Activated CD4-positive, alpha-beta T cell treated with anti-CD3 and anti-CD28 coated beads for 36 hours (primary cell): ENCODE data around the gene TTC16. TPM values are rescaled to one million over a fixed set of nuclear protein-coding genes. Genes with fewer than 3 reads are reported as not detected.

ENCODE experiments used
- ATAC-seq: fragments of 200-7000 bp; cut with Tn5 transposase; one replicate; pipeline ENCODE4 v1.10.0; 2021; ENCODE audit warnings: mild to moderate bottlenecking, moderate library complexity
- CTCF ChIA-PET: fragments of 350-600 bp; sonication (Branson Sonifier 250); formaldehyde crosslinking; loops from one replicate; lab custom pipeline; 2021; ENCODE audit warnings: antibody characterized with exemption; lab: Charles Lee
- POLR2A ChIA-PET: fragments of 350-600 bp; sonication (Branson Sonifier 250); formaldehyde crosslinking; loops from one replicate; lab custom pipeline; 2021; ENCODE audit warnings: antibody characterized with exemption, inconsistent platforms; lab: Charles Lee
- DNase-seq: peaks from one replicate; pipeline ENCODE4 v3.0.0-alpha.2; 2020
- H3K27ac Mint-ChIP-seq: one replicate; pipeline ENCODE4 v1.8.0; 2021; ENCODE audit warnings: mixed read lengths
- H3K27me3 Mint-ChIP-seq: one replicate; pipeline ENCODE4 v1.8.0; 2021; ENCODE audit warnings: mixed read lengths
- H3K36me3 Mint-ChIP-seq: one replicate; pipeline ENCODE4 v1.8.0; 2021; ENCODE audit warnings: low read depth, mixed read lengths
- H3K4me1 Mint-ChIP-seq: one replicate; pipeline ENCODE4 v1.8.0; 2021; ENCODE audit warnings: mixed read lengths
- H3K4me3 Mint-ChIP-seq: one replicate; pipeline ENCODE4 v1.8.0; 2021; ENCODE audit warnings: mild to moderate bottlenecking, moderate library complexity, mixed read lengths
- H3K9me3 Mint-ChIP-seq: one replicate; pipeline ENCODE4 v1.8.0; 2021; ENCODE audit warnings: low read depth, mixed read lengths
- intact Hi-C, 2 experiments: fragments of 100-400 bp; cut with DNase I in 1 of 2; cut with micrococcal nuclease in 1 of 2; formaldehyde crosslinking; loops; one replicate each; pipeline versions ENCODE4 v1.14.2 to v1.15.1; 2022 to 2024; cut with DNase I, micrococcal nuclease
- total RNA-seq, 2 experiments: library from RNA; stranded (reverse); gene quantifications; one replicate each; pipeline ENCODE4 v1.2.3, GENCODE V29; 2021

Gene TTC16
- total RNA-seq, 2 experiments from 2014 or later, result 0.16 to 0.30 TPM

DNA sequence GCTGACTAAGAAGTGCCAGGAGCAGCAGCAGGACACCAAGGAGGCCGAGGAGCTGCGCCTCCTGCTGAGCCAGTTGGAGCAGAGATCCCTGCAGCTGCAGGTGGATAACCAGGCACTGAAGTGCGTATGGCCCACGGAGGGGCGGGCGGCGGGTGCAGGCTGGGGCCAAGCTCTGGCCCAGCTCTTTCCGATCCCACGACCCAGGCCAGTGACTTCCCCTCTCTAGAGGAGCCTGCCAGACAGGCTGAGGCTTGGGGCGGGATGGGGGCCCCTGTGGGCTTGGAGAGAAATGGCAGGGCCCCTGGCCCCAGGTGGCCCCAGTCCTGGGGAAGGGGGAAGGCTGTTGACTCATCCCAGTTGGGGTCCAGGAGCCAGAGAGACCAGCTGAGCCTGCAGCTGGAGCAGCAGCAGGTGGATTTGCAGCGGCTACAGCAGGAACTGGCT, 4.0 kb upstream of the TTC16 start:
- no peaks in the 10 kb centered on the region for H3K9me3 Mint-ChIP-seq
- H3K27ac Mint-ChIP-seq, result no peak overlapping the region
- intact Hi-C loops, result no loop called here
- no peaks in the 10 kb centered on the region for H3K27me3 Mint-ChIP-seq
- H3K4me3 Mint-ChIP-seq, result no peak overlapping the region
- ChIA-PET CTCF (interaction anchor here (0.8 kb wide), 1 partner anchor 21 kb away, joined by 4 read pairs; no protein-coding TSS in a partner anchor), POLR2A (interaction anchor here (0.6 to 0.7 kb wide), 2 partner anchors 146 to 1973 kb away, joined by 3 to 6 read pairs; no protein-coding TSS in a partner anchor)
- no peak for DNase-seq
- ATAC-seq, result no peak
- H3K4me1 Mint-ChIP-seq, result peaks cover 22% of the 10 kb centered on the region
- H3K36me3 Mint-ChIP-seq, result peaks cover 5% of the 10 kb centered on the region

DNA sequence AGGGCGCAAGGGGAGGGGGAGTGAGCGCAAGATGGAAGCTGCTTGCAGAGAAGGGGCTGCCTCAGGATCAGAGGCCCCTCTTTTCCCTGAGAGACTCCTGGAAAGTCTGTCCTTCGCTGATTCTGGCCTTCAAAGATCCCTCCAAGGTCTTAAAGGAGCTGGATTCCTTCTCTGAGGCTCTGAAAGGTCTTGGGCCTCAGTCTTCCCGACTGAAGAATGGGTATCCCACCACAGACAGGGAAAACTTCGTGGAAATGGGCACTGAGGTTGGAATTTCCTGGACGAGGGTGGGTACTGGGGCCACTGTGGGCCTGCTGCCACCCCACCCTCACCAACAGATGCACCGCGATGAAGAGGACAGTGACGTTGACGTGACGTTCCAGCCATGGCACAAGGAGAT, 3.5 kb upstream of the TTC16 start:
- intact Hi-C loops, result no loop called here
- DNase-seq, result no peak
- no peak overlapping the region for H3K4me3 Mint-ChIP-seq
- H3K27me3 Mint-ChIP-seq, result no peaks in the 10 kb centered on the region
- H3K4me1 Mint-ChIP-seq, result peaks cover 22% of the 10 kb centered on the region
- ATAC-seq, result no peak
- no peaks in the 10 kb centered on the region for H3K9me3 Mint-ChIP-seq
- ChIA-PET POLR2A (interaction anchor here (0.6 kb wide), 1 partner anchor 1973 kb away, joined by 6 read pairs; no protein-coding TSS in a partner anchor), CTCF (interaction anchor here (0.8 to 1.6 kb wide), 2 partner anchors 8 to 21 kb away, joined by 4 read pairs; no protein-coding TSS in a partner anchor)
- H3K27ac Mint-ChIP-seq, result no peak overlapping the region
- peaks cover 5% of the 10 kb centered on the region for H3K36me3 Mint-ChIP-seq

DNA sequence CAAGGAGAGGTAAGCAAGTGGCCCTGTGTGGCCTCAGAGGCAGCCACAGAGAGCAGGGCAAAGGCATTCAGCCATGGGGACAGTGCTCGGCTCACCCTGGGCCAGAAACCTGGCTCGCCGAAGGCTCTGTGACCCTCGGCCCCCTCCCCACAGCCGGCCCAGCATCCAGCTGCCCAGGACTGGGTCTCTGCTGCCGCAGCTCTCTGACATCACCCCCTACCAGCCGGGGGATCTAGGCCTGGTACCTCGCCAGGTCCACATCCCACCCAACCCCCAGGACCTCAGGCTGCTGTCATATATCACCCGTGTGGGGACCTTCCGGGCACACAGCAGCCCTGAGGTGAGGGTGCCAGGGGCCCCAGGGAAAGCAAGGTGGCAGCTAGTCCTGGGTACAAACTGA, 3.0 kb upstream of the TTC16 start:
- DNase-seq, result no peak
- no peak overlapping the region for H3K4me3 Mint-ChIP-seq
- H3K27me3 Mint-ChIP-seq, result no peaks in the 10 kb centered on the region
- intact Hi-C loops, result no loop called here
- CTCF ChIA-PET, result interaction anchor here (0.7 to 1.6 kb wide), 2 partner anchors 8 to 176 kb away, joined by 4 read pairs; no protein-coding TSS in a partner anchor
- H3K9me3 Mint-ChIP-seq, result no peaks in the 10 kb centered on the region
- ATAC-seq, result no peak
- POLR2A ChIA-PET, result no interaction called here
- no peak overlapping the region for H3K27ac Mint-ChIP-seq
- H3K4me1 Mint-ChIP-seq, result peaks cover 17% of the 10 kb centered on the region
- H3K36me3 Mint-ChIP-seq, result peaks cover 5% of the 10 kb centered on the region

DNA sequence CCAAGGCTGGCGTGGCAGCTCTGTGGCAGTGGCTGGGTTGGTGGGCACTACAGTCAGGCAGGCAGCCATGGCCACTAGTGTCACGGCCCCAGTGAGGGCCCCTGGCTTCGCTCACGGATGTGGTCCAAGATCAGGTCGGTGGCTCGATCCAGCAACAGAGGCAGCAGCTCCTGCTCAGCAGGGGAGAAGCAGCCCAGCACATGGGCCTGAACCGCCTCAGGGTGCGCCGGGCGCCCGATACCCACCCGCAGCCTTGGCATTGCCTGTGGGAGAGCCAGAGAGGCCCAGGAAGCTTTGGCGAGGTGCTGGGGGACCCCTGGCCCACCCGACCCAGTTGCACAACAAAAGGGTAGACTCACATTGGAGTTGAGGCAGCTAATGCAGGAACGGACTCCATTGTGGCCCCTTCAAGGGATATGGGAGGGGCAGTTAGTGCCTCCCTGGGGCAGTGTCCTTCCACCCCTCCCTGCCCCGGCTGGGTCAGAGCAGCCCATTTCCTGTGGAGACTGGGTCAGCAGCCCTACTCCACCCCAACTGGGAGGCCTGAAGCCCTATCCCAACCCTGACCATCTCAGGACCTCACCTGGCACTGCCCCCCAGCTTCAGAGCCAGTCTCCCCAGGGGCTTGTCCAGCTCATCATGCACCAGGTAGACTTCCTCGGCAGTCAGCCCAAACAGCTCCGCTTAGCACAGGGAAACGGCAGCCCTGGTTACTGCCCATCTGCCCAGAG, 1.7 kb upstream of the TTC16 start:
- Mint-ChIP-seq H3K27me3 (no peaks in the 10 kb centered on the region), H3K9me3 (no peaks in the 10 kb centered on the region), H3K36me3 (peaks cover 3% of the 10 kb centered on the region), H3K4me1 (peaks cover 17% of the 10 kb centered on the region), H3K4me3 (peak overlapping the region; percentile 92), H3K27ac (peak overlapping the region; percentile 25)
- CTCF ChIA-PET, result interaction anchor here (1.1 to 1.6 kb wide), 3 partner anchors 10 to 207 kb away, joined by 4 read pairs; no protein-coding TSS in a partner anchor
- no peak for ATAC-seq
- DNase-seq, result no peak
- intact Hi-C loops, result no loop called here
- POLR2A ChIA-PET, result interaction anchor here (1.3 kb wide), 1 partner anchor 262 kb away, joined by 3 read pairs; the partner anchor contains the start of gene LRSAM1

DNA sequence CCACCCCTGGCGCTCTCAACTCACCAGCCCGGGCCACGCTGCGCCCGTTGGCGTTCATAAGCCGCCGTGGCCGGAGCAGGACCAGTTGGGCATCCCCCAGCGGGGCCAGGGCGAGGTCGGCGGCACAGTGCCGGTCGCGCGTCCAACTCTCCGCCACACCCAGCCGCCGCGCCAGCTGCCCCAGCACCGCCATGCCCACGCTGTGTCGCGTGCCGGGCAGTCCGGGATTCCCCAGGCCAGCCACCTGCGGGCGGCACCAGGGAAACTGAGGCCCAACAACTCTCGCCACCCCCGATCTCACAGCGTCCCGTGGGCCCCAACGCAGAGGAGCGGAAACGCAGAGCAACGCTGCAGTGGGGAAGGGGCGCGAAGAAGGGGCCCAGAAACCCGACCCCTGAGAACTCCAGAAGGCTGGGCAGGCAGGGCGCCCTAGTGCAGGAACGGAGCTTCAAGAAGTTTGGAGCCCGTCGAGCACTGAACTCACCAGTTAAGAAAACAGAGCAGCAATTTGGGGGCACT, 869 bp upstream of the TTC16 start:
- no peaks in the 10 kb centered on the region for H3K27me3 Mint-ChIP-seq
- DNase-seq (peak; percentile 36), ATAC-seq (peak; percentile 13)
- H3K9me3 Mint-ChIP-seq, result no peaks in the 10 kb centered on the region
- peak overlapping the region; percentile 97 for H3K27ac Mint-ChIP-seq
- H3K36me3 Mint-ChIP-seq, result peaks cover 3% of the 10 kb centered on the region
- peaks cover 22% of the 10 kb centered on the region for H3K4me1 Mint-ChIP-seq
- H3K4me3 Mint-ChIP-seq, result peak overlapping the region; percentile 92
- ChIA-PET CTCF (interaction anchor here (1.1 to 2.6 kb wide), 4 partner anchors 20 to 206 kb away, joined by 3 to 14 read pairs (median 4); partner anchors contain the start of gene TOR2A), POLR2A (interaction anchor here (1.2 to 1.3 kb wide), 2 partner anchors 20 to 263 kb away, joined by 3 to 6 read pairs; partner anchors contain the start of genes LRSAM1 and TOR2A)
- intact Hi-C loops, result loop anchor here (1.0 to 5.0 kb wide), 15 partner anchors 16 to 798 kb away; partner anchors contain the start of genes TOR2A (in 2 of the 2), COQ4 (in 1 of the 2), FPGS (in 1 of the 2) and LRSAM1 (in 1 of the 2)

DNA sequence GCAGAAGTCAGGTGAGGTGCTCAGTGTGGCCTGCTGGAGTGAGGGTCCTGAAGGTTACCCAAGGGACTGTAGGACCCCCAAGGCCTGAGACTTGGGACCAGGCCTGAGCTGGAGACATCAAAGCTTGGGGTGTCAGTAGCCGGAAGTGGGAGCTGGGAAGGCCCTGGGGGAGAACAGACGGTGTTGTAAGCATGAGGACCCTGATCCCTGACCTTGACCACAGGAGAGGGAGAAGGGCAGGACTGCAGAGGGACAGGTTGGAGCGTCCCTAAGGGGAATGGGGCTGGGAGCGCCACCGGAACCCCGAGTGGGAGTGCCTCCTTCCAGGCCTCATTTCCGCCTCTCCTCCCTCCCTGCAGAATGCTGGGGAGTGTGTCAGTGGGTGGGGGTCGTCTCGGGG, 533 bp downstream of the TTC16 start:
- intact Hi-C loops, result loop anchor here (5.0 kb wide), 3 partner anchors 214 to 799 kb away; partner anchors contain the start of genes COQ4 (in 1 of the 2) and TRUB2 (in 1 of the 2)
- peak overlapping the region; percentile 92 for H3K4me3 Mint-ChIP-seq
- H3K27ac Mint-ChIP-seq, result peak overlapping the region; percentile 97
- peaks cover 3% of the 10 kb centered on the region for H3K36me3 Mint-ChIP-seq
- no peaks in the 10 kb centered on the region for H3K9me3 Mint-ChIP-seq
- ATAC-seq (no peak), DNase-seq (no peak)
- peaks cover 23% of the 10 kb centered on the region for H3K4me1 Mint-ChIP-seq
- ChIA-PET POLR2A (interaction anchor here (1.0 to 1.2 kb wide), 2 partner anchors 19 to 77 kb away, joined by 3 to 6 read pairs; partner anchors contain the start of gene TOR2A), CTCF (interaction anchor here (0.7 to 2.6 kb wide), 4 partner anchors 19 to 203 kb away, joined by 3 to 14 read pairs (median 4); partner anchors contain the start of genes CDK9, ENG and TOR2A)
- H3K27me3 Mint-ChIP-seq, result no peaks in the 10 kb centered on the region

DNA sequence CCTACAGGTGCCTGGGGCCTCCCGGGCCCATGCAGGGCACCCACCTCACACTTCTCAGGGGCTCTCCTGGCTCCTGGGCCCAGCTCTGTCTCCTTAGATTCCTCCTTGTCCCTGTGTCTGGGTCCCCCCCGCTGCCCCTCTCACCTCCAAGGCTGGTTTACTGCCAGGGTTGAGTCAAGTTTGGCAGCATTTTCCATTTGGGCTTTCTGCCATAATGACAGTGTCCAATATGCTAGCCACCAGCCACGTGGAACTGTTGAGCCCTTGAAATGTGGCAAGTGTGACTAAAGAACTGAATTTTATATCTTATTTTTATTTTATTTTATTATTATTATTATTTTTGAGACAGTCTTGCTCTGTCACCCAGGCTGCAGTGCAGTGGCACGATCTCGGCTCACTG, 1.9 kb downstream of the TTC16 start:
- ChIA-PET POLR2A (no interaction called here), CTCF (interaction anchor here (0.6 to 1.1 kb wide), 4 partner anchors 11 to 139 kb away, joined by 3 to 4 read pairs (median 3); no protein-coding TSS in a partner anchor)
- no peaks in the 10 kb centered on the region for H3K36me3 Mint-ChIP-seq
- ATAC-seq, result no peak
- intact Hi-C loops, result loop anchor here (5.0 kb wide), 3 partner anchors 215 to 800 kb away; partner anchors contain the start of genes COQ4 (in 1 of the 2) and TRUB2 (in 1 of the 2)
- H3K27ac Mint-ChIP-seq, result no peak overlapping the region
- no peak for DNase-seq
- no peaks in the 10 kb centered on the region for H3K9me3 Mint-ChIP-seq
- H3K27me3 Mint-ChIP-seq, result no peaks in the 10 kb centered on the region
- peaks cover 20% of the 10 kb centered on the region for H3K4me1 Mint-ChIP-seq
- no peak overlapping the region for H3K4me3 Mint-ChIP-seq

DNA sequence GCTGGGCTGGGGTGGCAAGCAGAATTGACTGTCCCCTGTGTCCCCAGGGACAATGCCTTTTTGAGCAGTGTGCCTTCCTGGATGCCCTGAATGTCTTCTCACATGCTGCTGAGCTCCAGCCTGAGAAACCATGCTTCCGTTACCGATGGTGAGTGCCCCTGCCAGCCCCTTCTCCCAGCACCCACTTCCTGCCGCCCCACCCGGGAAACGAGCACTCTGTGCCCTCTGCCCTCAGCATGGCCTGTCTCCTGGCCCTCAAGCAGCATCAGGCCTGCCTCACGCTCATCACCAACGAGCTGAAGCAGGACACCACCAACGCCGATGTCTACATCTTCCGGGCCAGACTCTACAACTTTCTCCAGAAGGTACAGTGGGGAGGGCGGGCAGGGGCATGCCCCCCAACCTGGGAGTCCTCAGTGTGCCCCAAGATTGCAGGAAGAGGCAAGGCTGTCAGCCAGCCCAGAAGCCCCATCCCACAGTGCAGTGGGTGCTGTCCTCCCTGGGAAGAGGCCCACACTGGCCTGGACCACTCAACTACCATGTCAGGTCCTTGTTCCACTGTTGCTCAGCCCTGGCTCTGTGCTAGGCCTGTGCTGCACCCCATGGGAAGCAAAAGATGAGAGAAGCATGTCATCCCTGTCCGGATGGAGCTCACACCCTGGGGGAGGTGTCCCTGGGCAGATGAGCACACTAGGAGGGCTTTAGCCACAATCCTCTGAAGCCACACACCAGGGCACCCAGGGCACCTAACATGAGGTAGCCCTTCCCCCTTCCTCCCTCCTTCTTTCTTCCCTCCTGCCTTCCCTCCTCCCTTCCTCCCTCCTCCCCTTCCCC, 4.4 kb downstream of the TTC16 start:
- peak overlapping the region; percentile 45 for H3K27ac Mint-ChIP-seq
- peaks cover 16% of the 10 kb centered on the region for H3K4me1 Mint-ChIP-seq
- DNase-seq, result no peak
- POLR2A ChIA-PET, result interaction anchor here (0.7 kb wide), 1 partner anchor 11 kb away, joined by 3 read pairs; no protein-coding TSS in a partner anchor
- H3K4me3 Mint-ChIP-seq, result no peak overlapping the region
- intact Hi-C loops, result no loop called here
- H3K9me3 Mint-ChIP-seq, result no peaks in the 10 kb centered on the region
- no peaks in the 10 kb centered on the region for H3K27me3 Mint-ChIP-seq
- no peaks in the 10 kb centered on the region for H3K36me3 Mint-ChIP-seq
- no peak for ATAC-seq
- CTCF ChIA-PET, result interaction anchor here (0.7 kb wide), 1 partner anchor 201 kb away, joined by 3 read pairs; no protein-coding TSS in a partner anchor

DNA sequence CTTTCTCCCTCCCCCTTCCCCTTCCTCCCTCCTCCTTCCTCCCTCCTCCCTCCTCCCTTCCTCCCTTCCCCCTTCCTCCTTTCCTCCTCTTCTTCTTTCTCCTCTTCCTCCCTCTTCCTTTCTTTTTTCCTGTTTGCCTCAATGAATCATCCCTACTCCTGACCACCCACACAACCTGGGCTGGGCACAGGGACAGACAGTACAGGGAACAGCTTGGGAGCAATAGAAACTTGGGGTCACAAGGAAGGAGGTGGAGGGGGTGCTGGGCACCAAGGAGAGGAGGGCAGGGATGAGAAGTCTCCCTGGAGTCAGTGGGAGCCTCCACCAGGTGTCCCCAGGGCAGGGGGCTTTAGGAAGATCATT, 5.0 kb downstream of the TTC16 start:
- CTCF ChIA-PET, result interaction anchor here (1.5 kb wide), 1 partner anchor 14 kb away, joined by 7 read pairs; the partner anchor contains the start of gene TOR2A

DNA sequence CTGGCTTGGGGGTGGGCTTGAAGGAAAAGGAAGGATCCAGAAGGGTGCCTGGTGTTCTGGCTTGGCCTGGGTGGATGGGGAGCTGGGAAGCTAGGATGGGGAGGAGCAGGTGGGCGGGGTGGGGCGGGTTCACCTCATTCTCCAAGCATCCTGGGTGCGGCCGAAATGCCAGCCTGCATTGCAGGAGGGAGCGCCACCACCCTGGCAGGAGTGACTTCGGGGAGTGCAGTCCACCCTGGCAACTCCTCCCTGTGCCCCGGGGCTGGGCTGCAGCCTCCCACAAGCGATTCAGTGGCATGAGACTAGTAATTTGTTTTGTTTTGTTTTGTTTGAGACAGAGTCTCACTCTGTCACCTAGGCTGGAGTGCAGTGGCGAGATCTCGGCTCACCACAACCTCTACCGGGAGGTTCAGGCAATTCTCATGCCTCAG, 5.5 kb downstream of the TTC16 start:
- H3K4me1 Mint-ChIP-seq, result peaks cover 11% of the 10 kb centered on the region
- DNase-seq (no peak), ATAC-seq (no peak)
- ChIA-PET POLR2A (no interaction called here), CTCF (interaction anchor here (0.7 to 1.5 kb wide), 2 partner anchors 13 to 93 kb away, joined by 3 to 7 read pairs; partner anchors contain the start of gene TOR2A)
- intact Hi-C loops, result no loop called here
- H3K27ac Mint-ChIP-seq, result no peak overlapping the region
- H3K27me3 Mint-ChIP-seq, result no peaks in the 10 kb centered on the region
- H3K9me3 Mint-ChIP-seq, result no peaks in the 10 kb centered on the region
- H3K4me3 Mint-ChIP-seq, result no peak overlapping the region
- H3K36me3 Mint-ChIP-seq, result no peaks in the 10 kb centered on the region

More for the DNA sequence above, 5.0 kb downstream of the TTC16 start:
- Mint-ChIP-seq H3K9me3 (no peaks in the 10 kb centered on the region), H3K27ac (no peak overlapping the region), H3K36me3 (no peaks in the 10 kb centered on the region), H3K4me3 (no peak overlapping the region), H3K27me3 (no peaks in the 10 kb centered on the region), H3K4me1 (peaks cover 16% of the 10 kb centered on the region)
- intact Hi-C loops, result no loop called here
- POLR2A ChIA-PET, result no interaction called here
- DNase-seq, result no peak
- no peak for ATAC-seq
